22Rv1 (cell line): ENCODE measurements around the gene PLD1.
"Not testable (repeated sequence)": the region's sequence is repeated elsewhere in the genome, so short reads cannot be mapped to it uniquely, and the experiment has no call there.

ENCODE experiments used
- H3K27ac ChIP-seq: fragments of 450-650 bp; 2 replicates; pipeline ENCODE4 v1.5.1; 2017
- CTCF ChIP-seq: fragments of 450-650 bp; IDR thresholded peaks from 2 replicates; pipeline ENCODE4 v1.5.1; 2017; ENCODE audit warnings: mild to moderate bottlenecking
- ZFX ChIP-seq: fragments of 450-650 bp; IDR thresholded peaks from 2 replicates; pipeline ENCODE4 v1.6.1; 2017; ENCODE audit warnings: antibody characterized with exemption, borderline replicate concordance

Gene PLD1

GRCh38 chr3:171565481-171566058 is 244.7 kb downstream of the PLD1 start:
- no peak for TF ChIP-seq CTCF
- no peak for TF ChIP-seq ZFX
- no peak overlapping the region for H3K27ac ChIP-seq

- TF ChIP-seq ZFX = no peak
- TF ChIP-seq CTCF = no peak
- H3K27ac ChIP-seq = no peak overlapping the region
These were observed 245.4 kb downstream of the PLD1 start for GRCh38 chr3:171564748-171565480.

GRCh38 chr3:171563298-171563697 is 247.0 kb downstream of the PLD1 start:
- H3K27ac ChIP-seq = no peak overlapping the region
- TF ChIP-seq CTCF (no peak), ZFX (no peak)

- not testable (repeated sequence) for H3K27ac ChIP-seq
These were observed 247.8 kb downstream of the PLD1 start for GRCh38 chr3:171562459-171562858.

GRCh38 chr3:171561596-171562323 is 248.5 kb downstream of the PLD1 start:
- H3K27ac ChIP-seq = no peak overlapping the region
- TF ChIP-seq CTCF = no peak
- TF ChIP-seq ZFX = no peak

GRCh38 chr3:171559586-171559985 is 250.7 kb downstream of the PLD1 start:
- H3K27ac ChIP-seq = no peak overlapping the region
- TF ChIP-seq ZFX (no peak), CTCF (no peak)

- H3K27ac ChIP-seq = no peak overlapping the region
- TF ChIP-seq ZFX (no peak), CTCF (no peak)
These were observed 252.0 kb downstream of the PLD1 start for GRCh38 chr3:171558188-171558696.
